Measurements from ENCODE around the gene ANGPTL4.
"Not testable (repeated sequence)": the region's sequence is repeated elsewhere in the genome, so short reads cannot be mapped to it uniquely, and the experiment has no call there.

DNA sequence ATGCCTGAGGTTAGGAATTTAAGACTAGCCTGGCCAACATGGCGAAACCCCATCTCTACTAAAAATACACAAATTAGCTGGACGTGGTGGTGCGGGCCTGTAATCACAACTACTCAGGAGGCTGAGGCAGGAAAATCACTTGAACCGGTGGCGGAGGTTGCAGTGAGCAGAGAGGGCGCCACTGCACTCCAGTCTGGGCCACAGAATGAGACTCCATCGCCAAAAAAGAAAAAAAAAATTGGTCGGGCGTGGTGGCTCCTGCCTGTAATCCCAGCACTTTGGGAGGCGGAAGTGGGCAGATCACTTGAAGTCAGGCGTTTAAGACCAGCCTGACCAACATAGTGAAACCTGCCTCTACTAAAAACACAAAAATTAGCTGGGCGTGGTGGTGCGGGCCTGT lies 46.8 kb downstream of the ANGPTL4 start:
- TF ChIP-seq, protein P1, sequence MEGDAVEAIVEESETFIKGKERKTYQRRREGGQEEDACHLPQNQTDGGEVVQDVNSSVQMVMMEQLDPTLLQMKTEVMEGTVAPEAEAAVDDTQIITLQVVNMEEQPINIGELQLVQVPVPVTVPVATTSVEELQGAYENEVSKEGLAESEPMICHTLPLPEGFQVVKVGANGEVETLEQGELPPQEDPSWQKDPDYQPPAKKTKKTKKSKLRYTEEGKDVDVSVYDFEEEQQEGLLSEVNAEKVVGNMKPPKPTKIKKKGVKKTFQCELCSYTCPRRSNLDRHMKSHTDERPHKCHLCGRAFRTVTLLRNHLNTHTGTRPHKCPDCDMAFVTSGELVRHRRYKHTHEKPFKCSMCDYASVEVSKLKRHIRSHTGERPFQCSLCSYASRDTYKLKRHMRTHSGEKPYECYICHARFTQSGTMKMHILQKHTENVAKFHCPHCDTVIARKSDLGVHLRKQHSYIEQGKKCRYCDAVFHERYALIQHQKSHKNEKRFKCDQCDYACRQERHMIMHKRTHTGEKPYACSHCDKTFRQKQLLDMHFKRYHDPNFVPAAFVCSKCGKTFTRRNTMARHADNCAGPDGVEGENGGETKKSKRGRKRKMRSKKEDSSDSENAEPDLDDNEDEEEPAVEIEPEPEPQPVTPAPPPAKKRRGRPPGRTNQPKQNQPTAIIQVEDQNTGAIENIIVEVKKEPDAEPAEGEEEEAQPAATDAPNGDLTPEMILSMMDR (IDR thresholded peaks at IDR 0.05; ENCODE audit: low read length): not testable (repeated sequence)
- TF ChIP-seq EZH2 (IDR thresholded peaks at IDR 0.05; ENCODE audit: borderline replicate concordance, low read length): not testable (repeated sequence)
